Measurements from ENCODE around the gene PRSS50. TPM values are rescaled to one million over a fixed set of nuclear protein-coding genes. Genes with fewer than 3 reads are reported as not detected.
"Not testable (repeated sequence)": the region's sequence is repeated elsewhere in the genome, so short reads cannot be mapped to it uniquely, and the experiment has no call there.

PRSS50 gene
- not detected for polyA plus RNA-seq (ENCODE audit: insufficient read length)

GRCh38 chr3:46717447-46718231 is at the start of gene PRSS50:
PRSS50 (minus strand) TSS chr3:46717869; CDS start chr3:46717824, 45 bp downstream.
- no peak for DNase-seq

GRCh38 chr3:46764206-46764605 is 46.5 kb upstream of the PRSS50 start:
- DNase-seq = no peak

- no peak for DNase-seq
Measured at GRCh38 chr3:46763178-46763577, 45.5 kb upstream of the PRSS50 start.

- DNase-seq = no peak
Measured at GRCh38 chr3:46759239-46760167, 41.8 kb upstream of the PRSS50 start.

GRCh38 chr3:46756642-46757041 is 39.0 kb upstream of the PRSS50 start:
- DNase-seq = no peak

- no peak for DNase-seq
Measured at GRCh38 chr3:46755646-46756045, 38.0 kb upstream of the PRSS50 start.

GRCh38 chr3:46753127-46753526 is 35.5 kb upstream of the PRSS50 start:
- DNase-seq = not testable (repeated sequence)

GRCh38 chr3:46750555-46751038 is 32.9 kb upstream of the PRSS50 start:
- DNase-seq = no peak

- DNase-seq = no peak
Measured at GRCh38 chr3:46749129-46749528, 31.5 kb upstream of the PRSS50 start.

GRCh38 chr3:46748170-46748569 is 30.5 kb upstream of the PRSS50 start:
- DNase-seq = peak; percentile 11

GRCh38 chr3:46746711-46747110 is 29.0 kb upstream of the PRSS50 start:
- DNase-seq = no peak

- no peak for DNase-seq
Measured at GRCh38 chr3:46742992-46743585, 25.4 kb upstream of the PRSS50 start.

- not testable (repeated sequence) for DNase-seq
Measured at GRCh38 chr3:46739565-46739964, 21.9 kb upstream of the PRSS50 start.

- no peak for DNase-seq
Measured at GRCh38 chr3:46737329-46737731, 19.7 kb upstream of the PRSS50 start.

GRCh38 chr3:46736006-46736872 is 18.6 kb upstream of the PRSS50 start:
- no peak for DNase-seq

- no peak for DNase-seq
Measured at GRCh38 chr3:46734773-46735172, 17.1 kb upstream of the PRSS50 start.

GRCh38 chr3:46733026-46733800 is 15.5 kb upstream of the PRSS50 start:
- DNase-seq = no peak

- no peak for DNase-seq
Measured at GRCh38 chr3:46731795-46732194, 14.1 kb upstream of the PRSS50 start.

GRCh38 chr3:46730819-46731218 is 13.2 kb upstream of the PRSS50 start:
- no peak for DNase-seq

- DNase-seq = no peak
Measured at GRCh38 chr3:46729038-46729437, 11.4 kb upstream of the PRSS50 start.
